SK-N-SH (cell line): ENCODE data around the gene SPINK14. TPM values are rescaled to one million over a fixed set of nuclear protein-coding genes. Genes with fewer than 3 reads are reported as not detected.

Experiments used
- CTCF ChIA-PET: fragments of 300-600, 350-600 bp; formaldehyde crosslinking; extraction: SDS; loops from one replicate; lab custom pipeline; 2021; lab: Yijun Ruan, JAX
- POLR2A ChIA-PET: fragments of 350-600 bp; sonication (Branson Sonifier 250); formaldehyde crosslinking; extraction: SDS; loops from one replicate; lab custom pipeline; 2020; ENCODE audit warnings: antibody characterized with exemption, inconsistent platforms; lab: Yijun Ruan, JAX
- DNase-seq: peaks from one replicate; pipeline ENCODE4 v3.0.0; 2012
- H2AFZ ChIP-seq: fragments of 200-600 bp; sonication (generic); 2 replicates; pipeline ENCODE4 v1.8.1; 2016; ENCODE audit warnings: antibody characterized with exemption, mild to moderate bottlenecking, low read depth
- H3F3A ChIP-seq: fragments of 200-600 bp; sonication (generic); replicated peaks from 2 replicates; pipeline ENCODE3; 2016; ENCODE audit warnings: antibody characterized with exemption, mild to moderate bottlenecking; ENCODE audit not compliant: insufficient read depth
- H3K27ac ChIP-seq, 2 experiments: fragments of 200-500 bp in 1 of 2; fragments of 200-600 bp in 1 of 2; sonication (Bioruptor generic) in 1 of 2; sonication (generic), shearing (Covaris generic) in 1 of 2; 2 replicates each; pipeline versions ENCODE4 v1.5.1 to v1.6.1; 2014 to 2016; ENCODE audit warnings: low read depth in 2 of 2, inconsistent platforms in 1 of 2, low read length in 1 of 2, mild to moderate bottlenecking in 1 of 2, mixed read lengths in 1 of 2
- H3K27me3 ChIP-seq: fragments of 200-600 bp; sonication (generic), shearing (Covaris generic); 2 replicates; pipeline ENCODE4 v1.6.1; 2016; ENCODE audit warnings: mixed run types; ENCODE audit not compliant: insufficient read depth
- H3K36me3 ChIP-seq, 2 experiments: fragments of 200-500 bp in 1 of 2; fragments of 200-600 bp in 1 of 2; sonication (Bioruptor generic) in 1 of 2; sonication (generic) in 1 of 2; replicated peaks in 1 of 2; 2 replicates each; pipeline versions ENCODE3 to v1.5.1; 2014 to 2016; ENCODE audit warnings: low read length in 1 of 2, mild to moderate bottlenecking in 1 of 2; ENCODE audit not compliant: insufficient read depth in 2 of 2, control insufficient read depth in 1 of 2
- H3K4me1 ChIP-seq, 2 experiments: fragments of 200-500 bp in 1 of 2; fragments of 200-600 bp in 1 of 2; sonication (Bioruptor generic) in 1 of 2; sonication (generic), shearing (Covaris generic) in 1 of 2; 2 replicates each; pipeline versions ENCODE4 v1.5.1 to v1.6.1; 2014 to 2016; ENCODE audit warnings: low read depth in 1 of 2, low read length in 1 of 2, mixed run types in 1 of 2; ENCODE audit not compliant: insufficient read depth in 2 of 2, control insufficient read depth in 1 of 2
- H3K4me2 ChIP-seq: fragments of 200-600 bp; sonication (generic), shearing (Covaris generic); 2 replicates; pipeline ENCODE4 v1.6.1; 2017; ENCODE audit warnings: mixed run types
- H3K4me3 ChIP-seq, 2 experiments: fragments of 200-500 bp in 1 of 2; fragments of 200-600 bp in 1 of 2; sonication (Bioruptor generic) in 1 of 2; sonication (generic), shearing (Covaris generic) in 1 of 2; 2 replicates each; pipeline versions ENCODE4 v1.5.1 to v1.8.1; 2014 to 2016; ENCODE audit warnings: low read depth in 2 of 2, inconsistent platforms in 1 of 2, low read length in 1 of 2, mild to moderate bottlenecking in 1 of 2, mixed read lengths in 1 of 2, moderate library complexity in 1 of 2
- H3K79me2 ChIP-seq: fragments of 200-600 bp; sonication (generic); 2 replicates; pipeline ENCODE4 v1.8.1; 2017; ENCODE audit warnings: mild to moderate bottlenecking; ENCODE audit not compliant: insufficient read depth
- H3K9ac ChIP-seq: fragments of 200-600 bp; sonication (generic); 2 replicates; pipeline ENCODE4 v1.6.1; 2017; ENCODE audit warnings: mixed run types
- H3K9me2 ChIP-seq: fragments of 200-600 bp; sonication (generic); 2 replicates; pipeline ENCODE4 v1.6.1; 2017; ENCODE audit warnings: mixed run types
- H3K9me3 ChIP-seq: fragments of 200-600 bp; sonication (generic); 2 replicates; pipeline ENCODE4 v1.6.1; 2017; ENCODE audit warnings: mixed run types, mild to moderate bottlenecking, moderate library complexity
- H4K20me1 ChIP-seq: fragments of 200-600 bp; sonication (generic); 2 replicates; pipeline ENCODE4 v1.6.1; 2017; ENCODE audit warnings: mild to moderate bottlenecking, mixed run types; ENCODE audit not compliant: insufficient read depth
- CTCF ChIP-seq: fragments of 200-600 bp; sonication (generic); IDR thresholded peaks from 2 replicates; pipeline ENCODE4 v1.6.1; 2017; ENCODE audit warnings: antibody characterized with exemption, mild to moderate bottlenecking, moderate library complexity
- FOXM1 ChIP-seq: IDR thresholded peaks from 2 replicates; pipeline ENCODE4 v1.4.0; 2012; ENCODE audit warnings: low read depth, mild to moderate bottlenecking
- GATA2 ChIP-seq: sonication (generic); formaldehyde crosslinking; IDR thresholded peaks from 2 replicates; pipeline ENCODE4 v1.5.0; 2020; ENCODE audit warnings: mild to moderate bottlenecking, missing genetic modification reagents
- MEF2A ChIP-seq: IDR thresholded peaks from 2 replicates; pipeline ENCODE4 v1.4.0; 2012; ENCODE audit warnings: low read depth, borderline replicate concordance
- POLR2AphosphoS5 ChIP-seq: IDR thresholded peaks from 2 replicates; pipeline ENCODE4 v1.6.1; 2012; ENCODE audit warnings: low read depth, low read length
- RAD21 ChIP-seq: IDR thresholded peaks from 2 replicates; pipeline ENCODE4 v1.6.1; 2012; ENCODE audit warnings: mild to moderate bottlenecking, low read length
- REST ChIP-seq: IDR thresholded peaks from 2 replicates; pipeline ENCODE4 v1.6.1; 2012; ENCODE audit warnings: mild to moderate bottlenecking, low read depth, low read length, moderate library complexity
- RXRA ChIP-seq: IDR thresholded peaks from 2 replicates; pipeline ENCODE4 v1.4.0; 2012; ENCODE audit warnings: low read depth, mild to moderate bottlenecking, borderline replicate concordance
- TAF1 ChIP-seq: IDR thresholded peaks from 2 replicates; pipeline ENCODE4 v1.6.1; 2012; ENCODE audit warnings: low read depth, mild to moderate bottlenecking, low read length, moderate library complexity, borderline replicate concordance
- TEAD4 ChIP-seq: IDR thresholded peaks from 2 replicates; pipeline ENCODE4 v1.4.0; 2012; ENCODE audit warnings: mild to moderate bottlenecking, borderline replicate concordance; ENCODE audit not compliant: insufficient read depth
- USF1 ChIP-seq: IDR thresholded peaks from 2 replicates; pipeline ENCODE4 v1.4.0; 2012; ENCODE audit warnings: low read depth, borderline replicate concordance
- YY1 ChIP-seq: IDR thresholded peaks from 2 replicates; pipeline ENCODE4 v1.4.0; 2012; ENCODE audit warnings: low read depth, mild to moderate bottlenecking
- WGBS: methylation state at CpG from one replicate; pipeline ENCODE4 v1.1.6; 2017; ENCODE audit warnings: low lambda C conversion rate; 5-methylcytosine and 5-hydroxymethylcytosine counted together
- polyA plus RNA-seq, 3 experiments: library from polyadenylated mRNA; depleted of rRNA; stranded (reverse); fragments of >200 nt; gene quantifications; 2 replicates each; pipeline ENCODE4 v1.2.3, GENCODE V29; 2012

Gene SPINK14
- polyA plus RNA-seq, 1 of the 3 experiments (the other 2 are of a cell fraction): not detected

DNA sequence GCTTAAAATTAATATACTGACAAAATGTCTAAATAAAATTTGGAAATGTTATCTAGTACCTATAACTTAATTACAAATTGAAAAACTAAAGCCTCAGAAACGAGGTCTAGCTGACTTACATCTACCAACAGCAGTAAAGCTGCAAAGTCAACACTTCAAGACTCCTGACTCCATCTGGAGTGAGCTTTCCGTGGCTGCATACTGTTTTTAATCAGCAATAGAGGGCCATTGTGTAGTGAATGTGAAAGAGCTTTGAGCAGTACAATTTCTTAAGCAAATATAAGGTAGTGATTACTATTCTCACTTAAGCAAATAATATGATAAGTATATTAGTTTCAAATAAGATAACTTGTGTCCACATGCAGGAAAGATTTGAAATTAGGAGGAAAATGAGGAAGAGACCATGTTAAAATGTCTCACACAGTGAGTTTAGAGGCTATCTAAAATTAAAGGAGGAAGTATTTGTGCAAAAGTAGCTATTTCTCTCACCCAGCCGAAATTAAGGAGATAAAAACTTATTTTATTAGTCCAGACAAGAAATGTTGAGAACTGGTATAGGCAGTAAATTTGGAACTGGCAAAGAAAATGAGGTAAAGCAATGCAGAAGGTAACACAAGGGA is 40.9 kb downstream of the SPINK14 start (continued):
- TF ChIP-seq YY1: no peak
- no peak for TF ChIP-seq MEF2A
- TF ChIP-seq, all 33 proteins: peak for 0

DNA sequence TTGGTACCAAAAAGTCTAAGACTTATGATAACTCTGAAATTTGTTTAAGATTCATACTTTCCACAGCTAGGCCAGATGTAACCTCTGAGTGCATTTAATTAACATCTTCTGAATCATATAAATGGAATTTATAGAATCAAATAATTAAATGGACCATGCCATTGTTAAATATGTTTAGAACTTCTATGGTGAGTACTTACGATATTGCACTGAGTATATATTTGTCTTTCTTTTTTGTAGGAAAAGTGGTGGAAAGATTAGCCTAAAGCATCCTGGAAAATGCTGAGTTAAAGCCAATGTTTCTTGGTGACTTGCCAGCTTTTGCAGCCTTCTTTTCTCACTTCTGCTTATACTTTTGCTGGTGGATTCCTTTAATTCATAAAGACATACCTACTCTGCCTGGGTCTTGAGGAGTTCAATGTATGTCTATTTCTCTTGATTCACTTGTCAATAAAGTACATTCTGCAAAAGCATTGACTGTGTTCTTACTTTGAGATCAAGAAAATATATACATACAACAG is 46.4 kb downstream of the SPINK14 start:
- DNase-seq: no peak
- Histone ChIP-seq H3K4me3 (no peak overlapping the region), H3F3A (no peaks in the 10 kb centered on the region), H3K4me1 (no peaks in the 10 kb centered on the region), H3K79me2 (no peaks in the 10 kb centered on the region), H3K9ac (no peak overlapping the region)
- CTCF ChIA-PET: no interaction called here
- TF ChIP-seq FOXM1 (no peak), TEAD4 (no peak), USF1 (no peak), RXRA (no peak), RAD21 (no peak), REST (no peak), YY1 (no peak), CTCF (no peak), POLR2AphosphoS5 (no peak), GATA2 (CRISPR knock-in tag) (no peak), TAF1 (no peak)
- TF ChIP-seq, all 33 proteins: peak for 0
- POLR2A ChIA-PET: no interaction called here
- no peaks in the 10 kb centered on the region for H4K20me1 ChIP-seq
- no peaks in the 10 kb centered on the region for H3K36me3 ChIP-seq
- H3K9me2 ChIP-seq: no peaks in the 10 kb centered on the region
- no peak overlapping the region for H3K4me2 ChIP-seq
- WGBS: 19% methylated on average over 1 of the region's 1 CpG
- no peaks in the 10 kb centered on the region for H3K9me3 ChIP-seq
- no peak overlapping the region for H2AFZ ChIP-seq
- H3K27ac ChIP-seq: no peak overlapping the region
- H3K27me3 ChIP-seq: no peaks in the 10 kb centered on the region
